CD4-positive, alpha-beta T cell treated with Interleukin-15 for 1 hour (primary cell): ENCODE measurements around the gene STKLD1.
"Not testable (repeated sequence)": the region's sequence is repeated elsewhere in the genome, so short reads cannot be mapped to it uniquely, and the experiment has no call there.

Experiments
- DNase-seq: peaks from one replicate; pipeline ENCODE4 v3.0.0-alpha.2; 2020

Gene STKLD1

DNA sequence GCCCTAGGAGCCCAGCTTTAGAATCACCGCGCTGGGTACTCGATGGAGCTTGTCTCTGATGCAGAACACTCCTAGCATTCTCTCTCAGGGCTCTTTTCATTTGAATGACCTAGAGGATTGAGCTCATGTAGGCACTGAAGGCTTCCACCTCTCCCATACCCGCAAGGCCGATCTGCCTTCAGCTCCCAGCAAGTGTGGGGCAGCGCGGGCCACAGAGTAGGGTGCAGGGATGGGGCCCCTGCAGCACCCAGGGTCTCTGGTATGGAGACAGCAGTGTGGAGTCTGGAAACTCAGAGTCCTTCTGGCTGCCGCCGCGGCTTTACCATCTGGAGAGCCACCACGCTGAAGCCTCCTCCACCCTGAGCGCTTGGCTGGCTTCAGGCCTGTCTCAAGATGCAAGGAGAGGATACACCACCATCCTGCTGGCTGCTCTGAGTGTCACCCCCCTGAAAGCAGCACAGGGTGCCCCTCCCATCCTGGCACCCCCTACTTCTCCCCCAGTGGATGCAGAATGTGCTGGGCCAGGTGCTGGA lies 12.9 kb downstream of the STKLD1 start:
- no peak for DNase-seq

DNA sequence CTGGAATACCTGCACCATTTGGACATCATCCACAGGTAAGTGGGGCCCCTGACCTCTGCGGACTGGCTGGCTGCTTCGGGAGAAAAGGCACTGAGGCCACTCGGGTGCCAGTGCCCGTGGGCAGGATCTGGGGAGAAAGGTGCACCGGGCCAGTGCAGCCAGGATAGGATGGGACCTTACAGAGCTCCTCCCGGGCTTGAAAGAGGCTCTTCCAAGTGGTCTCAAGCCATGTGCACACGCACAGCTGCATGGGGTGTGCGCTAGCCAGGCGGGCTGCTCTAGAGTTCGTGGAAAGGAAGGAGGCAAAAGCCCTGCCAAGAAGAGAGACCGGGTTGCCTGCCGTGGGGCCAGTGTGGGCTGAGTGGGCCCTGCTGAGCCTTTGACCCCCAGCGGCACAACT lies 13.4 kb downstream of the STKLD1 start:
- no peak for DNase-seq

DNA sequence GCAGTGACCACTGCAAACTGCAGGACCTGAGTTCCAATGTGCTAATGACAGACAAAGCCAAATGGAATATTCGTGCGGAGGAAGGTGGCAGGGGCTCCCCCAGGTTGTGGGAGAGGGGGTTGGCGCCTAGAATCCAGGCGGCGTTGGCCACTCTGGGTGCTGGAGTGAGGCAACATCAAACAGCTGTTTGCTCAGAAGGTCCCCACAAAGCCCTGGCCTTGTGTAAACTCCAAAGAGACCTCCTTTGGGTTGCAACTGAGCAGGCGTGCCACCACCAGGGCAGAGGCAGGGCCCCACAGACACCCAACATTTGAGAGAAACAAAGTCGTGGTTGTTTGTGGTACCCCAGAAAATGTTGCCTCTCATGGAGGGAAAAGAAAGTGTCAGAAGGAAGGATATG lies 14.5 kb downstream of the STKLD1 start:
- no peak for DNase-seq

DNA sequence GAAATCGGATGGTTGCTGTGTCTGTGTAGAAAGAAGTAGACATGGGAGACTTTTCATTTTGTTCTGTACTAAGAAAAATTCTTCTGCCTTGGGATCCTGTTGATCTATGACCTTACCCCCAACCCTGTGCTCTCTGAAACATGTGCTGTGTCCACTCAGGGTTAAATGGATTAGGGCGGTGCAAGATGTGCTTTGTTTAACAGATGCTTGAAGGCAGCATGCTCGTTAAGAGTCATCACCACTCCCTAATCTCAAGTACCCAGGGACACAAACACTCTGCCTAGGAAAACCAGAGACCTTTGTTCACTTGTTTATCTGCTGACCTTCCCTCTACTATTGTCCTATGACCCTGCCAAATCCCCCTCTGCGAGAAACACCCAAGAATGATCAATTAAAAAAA lies 15.3 kb downstream of the STKLD1 start:
- not testable (repeated sequence) for DNase-seq

DNA sequence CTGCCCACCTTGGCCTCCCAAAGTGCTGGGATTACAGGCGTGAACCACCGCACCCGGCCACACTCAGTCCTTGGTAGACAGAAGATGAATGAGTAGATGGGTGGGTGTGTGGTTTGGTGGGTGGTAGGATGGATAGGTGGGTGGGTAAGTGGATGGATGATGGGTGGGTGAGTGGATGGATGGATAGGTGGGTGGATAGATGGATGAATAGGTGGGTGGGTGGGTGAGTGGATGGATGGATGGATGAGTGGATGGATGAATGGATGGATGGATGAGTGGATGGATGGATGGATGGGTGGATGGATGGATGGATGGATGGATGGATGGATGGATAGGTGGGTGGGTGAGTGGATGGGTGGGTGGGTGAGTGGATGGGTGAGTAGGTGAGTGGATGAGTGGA lies 16.1 kb downstream of the STKLD1 start:
- not testable (repeated sequence) for DNase-seq

DNA sequence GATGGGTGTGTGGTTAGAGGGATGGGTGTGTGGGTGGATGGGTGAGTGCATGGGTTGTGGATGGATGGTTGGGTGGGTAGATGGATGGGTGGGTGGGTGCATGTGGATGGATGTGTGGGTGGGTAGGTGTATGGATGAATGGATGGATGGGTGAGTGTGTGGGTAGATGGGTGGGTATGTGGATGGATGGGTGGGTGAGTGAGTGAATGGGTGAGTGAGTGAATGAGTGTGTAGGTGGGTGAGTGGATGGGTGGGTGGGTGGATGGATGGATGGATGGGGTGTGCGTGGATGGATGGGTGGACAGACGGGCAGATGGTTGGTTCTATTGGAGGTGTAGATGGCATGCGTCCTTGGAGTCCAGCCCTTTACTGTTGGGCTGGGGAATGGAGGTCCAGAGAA lies 17.2 kb downstream of the STKLD1 start:
- no peak for DNase-seq

DNA sequence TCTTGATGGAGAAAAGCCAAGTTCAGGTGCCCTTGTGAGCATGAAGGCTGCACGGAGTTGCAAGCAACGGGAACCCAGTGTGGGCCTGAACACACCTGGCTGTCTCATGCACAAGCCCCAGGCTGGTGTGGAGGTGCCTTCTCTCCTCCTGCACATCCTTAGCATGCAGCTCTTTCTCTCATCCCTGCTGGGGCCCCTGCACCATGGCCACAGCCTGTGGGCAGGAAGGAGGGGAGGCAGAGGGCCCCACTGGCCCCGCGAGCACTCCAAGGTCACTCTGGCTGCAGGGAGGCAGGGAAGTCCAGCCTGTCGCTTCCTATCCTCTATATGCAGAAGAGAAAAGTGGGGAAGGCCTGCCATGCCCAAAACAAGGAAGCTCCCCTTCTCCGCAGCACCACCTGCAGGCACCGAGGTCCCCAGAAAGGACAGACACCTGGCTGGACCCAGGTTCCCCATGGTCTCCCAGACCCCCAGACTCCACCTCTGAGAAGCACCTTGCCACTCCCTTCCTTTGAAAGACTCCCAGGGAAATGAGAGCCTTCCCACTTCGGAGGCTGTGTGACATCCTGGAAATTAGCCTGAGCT lies 18.6 kb downstream of the STKLD1 start:
- DNase-seq = no peak

DNA sequence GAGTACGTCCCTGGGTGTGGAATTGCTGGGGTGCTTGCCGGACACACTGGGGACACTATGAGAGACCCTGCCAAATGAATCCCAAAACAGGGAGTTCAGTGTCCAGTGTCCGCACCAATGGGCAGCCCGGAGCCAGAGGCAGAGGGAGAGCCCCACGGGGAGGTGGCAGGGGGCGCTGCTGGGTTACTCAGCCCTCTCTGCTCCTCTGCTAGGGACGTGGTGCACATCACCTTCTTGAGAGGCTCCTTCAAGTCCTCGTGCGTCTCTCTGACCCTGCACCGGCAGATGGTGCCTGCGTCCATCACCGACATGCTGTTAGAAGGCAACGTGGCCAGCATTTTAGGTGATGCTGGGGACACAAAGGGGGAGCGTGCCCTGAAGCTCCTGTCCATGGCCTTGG lies 20.8 kb downstream of the STKLD1 start:
- DNase-seq = no peak

DNA sequence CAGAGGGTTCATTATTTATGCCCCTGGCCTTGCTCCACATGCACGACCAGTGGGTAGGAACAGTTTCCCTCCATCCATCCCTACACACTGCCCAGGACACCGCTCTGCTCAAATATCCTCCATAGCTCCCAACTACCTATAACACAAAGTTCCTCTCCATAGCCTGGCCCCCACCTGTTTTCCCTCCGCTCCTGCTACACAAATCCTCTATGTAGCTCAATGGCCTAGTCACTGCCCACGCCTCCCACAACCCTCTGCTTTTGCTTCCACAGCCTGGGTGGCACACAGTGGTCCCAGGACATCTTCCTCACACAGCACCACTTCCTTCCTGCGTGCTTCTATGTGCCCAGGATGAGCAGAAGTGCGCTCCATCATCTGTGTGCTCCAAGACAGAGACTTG lies 21.2 kb downstream of the STKLD1 start:
- DNase-seq = no peak

DNA sequence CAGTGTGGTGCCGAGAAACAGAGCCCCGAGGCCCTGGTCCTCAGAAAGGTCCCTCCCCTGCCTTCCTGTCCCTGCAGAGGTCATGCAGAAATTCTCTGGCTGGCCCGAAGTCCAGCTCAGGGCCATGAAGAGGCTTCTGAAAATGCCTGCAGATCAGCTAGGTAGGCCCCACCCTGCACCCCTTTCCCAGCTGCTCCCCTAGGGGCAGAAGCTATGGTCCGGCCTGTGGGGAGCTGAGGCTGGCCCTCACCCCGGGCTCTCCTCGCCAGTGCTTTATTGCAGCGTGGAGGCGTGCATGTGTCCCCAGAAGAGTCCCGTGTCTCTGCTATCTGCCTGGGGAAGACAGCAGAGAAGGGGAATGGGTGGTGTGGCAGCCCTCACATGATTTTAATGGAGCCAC lies 21.7 kb downstream of the STKLD1 start:
- DNase-seq = no peak

DNA sequence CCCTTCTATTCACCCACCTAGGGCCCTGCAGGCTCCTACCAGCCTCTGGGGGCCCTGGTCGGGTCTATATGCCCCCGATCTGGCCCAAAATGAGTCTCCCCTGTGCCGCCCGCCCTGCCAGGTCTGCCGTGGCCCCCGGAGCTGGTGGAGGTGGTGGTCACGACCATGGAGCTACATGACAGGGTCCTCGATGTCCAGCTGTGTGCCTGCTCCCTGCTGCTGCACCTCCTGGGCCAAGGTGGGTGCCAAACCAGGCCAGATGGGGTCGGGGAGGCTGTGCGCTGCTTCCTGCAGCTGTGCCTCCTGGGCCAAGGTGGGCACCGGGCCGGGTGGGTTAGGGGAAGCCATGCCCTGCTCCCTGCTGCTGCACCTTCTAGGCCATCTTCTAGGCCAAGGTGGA lies 24.1 kb downstream of the STKLD1 start:
- DNase-seq = no peak

DNA sequence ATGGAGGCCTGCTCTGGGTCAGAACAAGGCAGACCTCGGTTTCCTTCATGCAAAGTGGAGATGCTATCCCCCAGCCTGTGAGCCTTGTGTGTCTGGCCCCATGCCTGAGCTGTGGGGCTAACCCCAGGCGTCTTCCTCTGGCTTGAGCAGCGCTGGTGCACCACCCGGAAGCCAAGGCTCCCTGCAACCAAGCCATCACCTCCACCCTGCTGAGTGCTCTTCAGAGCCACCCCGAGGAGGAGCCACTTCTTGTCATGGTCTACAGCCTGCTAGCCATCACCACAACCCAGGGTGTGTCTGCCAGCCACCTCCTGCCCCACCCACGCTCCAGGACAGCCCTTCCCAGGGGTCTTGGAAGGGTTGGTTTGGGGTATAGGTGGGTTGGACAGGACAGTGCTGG lies 25.4 kb downstream of the STKLD1 start:
- DNase-seq = no peak

DNA sequence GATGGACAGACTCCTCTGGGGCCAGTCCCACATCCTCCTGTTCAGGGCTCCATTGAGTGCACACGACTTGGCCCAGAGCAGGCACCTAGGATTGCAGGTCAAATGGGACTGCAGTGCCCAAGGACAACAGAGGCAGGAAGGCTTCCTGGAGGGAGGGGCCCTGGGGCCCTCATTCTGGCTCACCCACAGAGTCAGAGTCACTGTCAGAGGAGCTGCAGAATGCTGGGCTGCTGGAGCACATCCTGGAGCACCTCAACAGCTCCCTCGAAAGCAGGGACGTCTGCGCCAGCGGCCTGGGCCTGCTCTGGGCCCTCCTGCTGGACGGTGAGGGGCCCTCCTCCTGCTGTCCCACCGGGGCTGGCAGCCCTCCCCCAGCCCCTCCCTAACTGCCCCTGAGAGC lies 26.5 kb downstream of the STKLD1 start:
- no peak for DNase-seq

DNA sequence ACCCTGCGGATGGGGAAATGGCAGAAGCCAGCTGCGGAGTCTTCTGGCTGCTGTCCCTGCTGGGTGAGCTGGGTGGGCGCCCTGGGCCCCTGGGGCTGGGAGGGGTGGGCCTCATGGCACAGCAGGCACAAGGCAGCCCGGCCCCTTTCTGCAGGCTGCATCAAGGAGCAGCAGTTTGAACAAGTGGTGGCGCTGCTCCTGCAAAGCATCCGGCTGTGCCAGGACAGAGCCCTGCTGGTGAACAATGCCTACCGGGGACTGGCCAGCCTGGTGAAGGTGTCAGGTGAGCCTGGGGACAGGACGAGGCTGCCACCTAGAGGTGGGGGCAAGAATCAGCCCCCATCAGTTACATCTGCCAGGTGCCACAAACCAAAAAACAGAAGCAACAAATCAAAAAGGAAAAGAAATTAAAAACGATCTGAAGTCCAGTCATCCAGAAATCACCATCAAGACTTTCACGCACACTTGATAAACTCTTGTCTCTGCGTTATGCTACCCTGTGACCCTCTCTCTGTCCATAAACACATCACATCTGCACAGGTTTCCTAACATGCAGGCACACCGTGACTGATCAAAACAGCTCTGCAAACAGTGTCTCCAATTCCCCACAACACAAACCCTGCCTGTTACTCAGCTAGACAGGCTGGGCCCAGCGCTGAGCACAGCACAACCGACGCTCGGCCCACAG lies 27.7 kb downstream of the STKLD1 start:
- peak; percentile 56 for DNase-seq

DNA sequence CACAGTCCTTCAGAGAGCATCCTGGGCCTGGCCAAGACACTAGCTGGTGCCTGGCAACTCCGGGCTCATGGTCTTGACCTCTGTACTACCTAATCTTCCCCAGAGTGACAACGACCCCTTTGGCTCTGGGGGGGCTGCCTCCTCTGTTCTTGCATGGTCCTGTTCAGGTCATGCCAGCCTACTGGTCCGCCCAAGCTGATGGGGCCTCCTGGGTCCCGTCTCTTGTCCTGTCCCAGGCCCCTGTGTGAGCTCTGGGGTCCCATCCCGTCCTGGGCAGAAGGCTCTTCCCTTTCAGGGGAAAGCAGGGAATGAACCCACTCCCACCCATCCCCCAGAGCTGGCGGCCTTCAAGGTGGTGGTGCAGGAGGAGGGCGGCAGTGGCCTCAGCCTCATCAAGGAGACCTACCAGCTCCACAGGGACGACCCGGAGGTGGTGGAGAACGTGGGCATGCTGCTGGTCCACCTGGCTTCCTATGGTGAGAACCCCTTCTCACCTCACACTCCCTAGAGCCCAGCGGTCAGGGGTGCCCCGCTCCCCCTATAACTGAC lies 28.4 kb downstream of the STKLD1 start:
- DNase-seq = no peak

DNA sequence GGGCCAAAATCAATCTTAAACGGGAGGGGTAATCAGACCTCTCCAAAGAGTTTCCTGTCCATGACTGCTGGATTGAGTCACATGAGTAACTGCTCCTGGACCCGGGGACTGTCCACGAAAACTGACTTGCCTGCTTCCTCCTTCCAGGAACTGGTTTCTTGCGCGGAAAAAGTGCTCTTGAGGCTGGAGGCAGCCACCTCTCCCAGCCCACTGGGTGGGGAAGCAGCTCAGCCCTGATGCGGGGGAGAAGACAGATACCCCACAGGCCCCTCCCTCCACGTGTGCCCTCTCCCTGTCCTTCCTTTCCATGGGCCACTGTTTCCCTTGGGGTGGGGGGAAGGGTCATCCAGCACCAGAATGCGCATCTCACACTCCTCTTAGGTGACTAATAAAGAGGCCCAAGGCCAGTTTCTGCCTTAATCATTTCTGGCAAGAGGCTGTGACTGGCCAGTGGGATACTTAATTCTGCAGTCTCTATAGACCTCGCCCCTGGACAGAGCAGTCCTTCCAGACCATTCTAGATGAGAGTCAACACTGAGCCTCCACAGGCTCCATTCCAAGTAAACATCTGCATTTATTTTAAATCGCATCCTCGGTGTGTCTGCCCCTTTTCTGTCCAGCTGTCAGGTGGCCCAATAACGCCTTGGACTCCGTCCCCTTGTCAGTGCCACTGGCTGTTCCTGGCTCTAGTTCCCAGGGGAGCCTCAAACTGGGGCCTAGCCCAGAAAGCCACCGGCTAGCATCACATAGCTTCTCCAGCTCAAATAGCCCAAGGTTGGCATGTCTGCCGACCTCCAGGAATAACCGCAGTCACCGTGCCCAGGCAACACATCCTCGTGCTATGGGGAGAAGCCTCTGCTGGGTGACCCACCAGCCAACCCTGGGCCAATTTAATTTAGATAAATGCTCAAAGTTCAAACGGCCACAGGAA lies 29.6 kb downstream of the STKLD1 start:
- DNase-seq = no peak

DNA sequence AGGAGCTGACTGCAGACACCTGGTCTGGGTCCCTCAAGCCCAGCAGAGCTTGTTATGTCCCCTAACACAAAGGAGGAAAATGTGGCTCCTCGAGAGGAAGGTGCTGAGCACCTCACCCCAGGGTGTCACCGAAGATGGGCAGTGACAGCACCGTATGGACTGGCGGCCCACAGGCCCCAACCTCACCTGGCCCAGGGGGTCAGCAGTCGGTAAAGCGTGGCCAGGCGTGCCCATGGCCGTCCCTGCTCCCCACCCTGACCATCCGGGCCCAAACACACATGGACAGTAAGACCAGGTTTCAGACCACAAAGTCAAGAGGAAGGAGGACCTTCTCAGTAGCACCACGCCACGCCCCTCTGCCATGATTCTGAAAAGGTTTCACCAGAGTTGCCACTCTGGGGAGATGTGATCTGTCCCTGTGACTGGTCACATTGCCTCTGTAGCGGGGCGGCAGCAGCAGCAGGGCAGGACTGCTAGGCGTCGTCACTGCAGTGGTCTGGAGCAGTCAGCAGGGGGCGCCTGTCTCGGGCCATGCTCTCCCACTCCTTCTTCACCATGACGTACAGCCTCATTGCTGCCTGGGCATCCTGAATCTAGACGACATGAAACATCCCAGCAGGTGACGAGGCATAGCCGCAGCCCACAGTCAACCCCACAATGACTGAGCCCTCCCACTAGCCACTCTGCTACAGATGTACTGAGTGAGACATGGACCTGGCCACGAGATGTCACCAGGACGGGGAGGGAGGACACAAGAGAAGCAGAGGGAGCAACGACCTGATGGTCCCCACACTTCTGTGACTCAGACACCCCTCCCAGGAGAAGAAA lies 30.5 kb downstream of the STKLD1 start:
- peak; percentile 80 for DNase-seq

DNA sequence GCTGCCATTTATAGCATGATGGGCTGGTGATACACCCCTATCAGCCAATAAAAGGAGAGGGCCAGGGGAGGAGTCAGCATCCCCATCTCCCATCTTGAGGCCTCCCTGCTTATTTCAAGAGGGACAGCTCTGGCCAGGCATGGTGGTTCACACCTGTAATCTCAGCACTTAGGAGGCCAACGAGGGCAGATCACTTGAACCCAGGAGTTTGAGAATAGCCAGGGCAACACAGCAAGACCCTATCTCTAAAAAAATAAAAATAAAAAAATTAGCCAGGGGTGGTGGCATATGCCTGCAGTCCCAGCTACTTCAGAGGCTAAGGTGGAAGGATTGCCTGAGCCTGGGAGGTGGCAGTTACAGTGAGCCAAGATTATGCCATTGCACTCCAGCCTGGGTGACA lies 31.9 kb downstream of the STKLD1 start:
- no peak for DNase-seq

DNA sequence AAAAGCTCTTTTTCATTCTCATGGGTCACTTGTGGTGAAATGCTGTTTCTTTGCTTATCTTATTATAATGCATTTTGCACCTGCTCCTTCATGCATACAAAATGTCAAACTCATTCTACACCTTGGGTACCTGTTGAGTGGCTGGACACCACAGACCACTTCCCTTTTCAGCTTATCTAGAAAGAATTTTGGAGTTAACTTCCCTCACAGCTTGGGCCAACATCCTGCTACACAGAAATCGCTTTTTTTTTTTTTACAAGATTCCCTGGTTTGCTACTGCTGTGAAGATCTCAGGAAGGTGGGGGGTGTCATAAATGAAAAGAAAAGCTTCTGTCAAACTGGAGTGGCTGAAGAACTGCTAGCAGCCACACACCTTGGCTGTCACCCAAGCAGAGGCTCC lies 39.0 kb downstream of the STKLD1 start:
- no peak for DNase-seq

DNA sequence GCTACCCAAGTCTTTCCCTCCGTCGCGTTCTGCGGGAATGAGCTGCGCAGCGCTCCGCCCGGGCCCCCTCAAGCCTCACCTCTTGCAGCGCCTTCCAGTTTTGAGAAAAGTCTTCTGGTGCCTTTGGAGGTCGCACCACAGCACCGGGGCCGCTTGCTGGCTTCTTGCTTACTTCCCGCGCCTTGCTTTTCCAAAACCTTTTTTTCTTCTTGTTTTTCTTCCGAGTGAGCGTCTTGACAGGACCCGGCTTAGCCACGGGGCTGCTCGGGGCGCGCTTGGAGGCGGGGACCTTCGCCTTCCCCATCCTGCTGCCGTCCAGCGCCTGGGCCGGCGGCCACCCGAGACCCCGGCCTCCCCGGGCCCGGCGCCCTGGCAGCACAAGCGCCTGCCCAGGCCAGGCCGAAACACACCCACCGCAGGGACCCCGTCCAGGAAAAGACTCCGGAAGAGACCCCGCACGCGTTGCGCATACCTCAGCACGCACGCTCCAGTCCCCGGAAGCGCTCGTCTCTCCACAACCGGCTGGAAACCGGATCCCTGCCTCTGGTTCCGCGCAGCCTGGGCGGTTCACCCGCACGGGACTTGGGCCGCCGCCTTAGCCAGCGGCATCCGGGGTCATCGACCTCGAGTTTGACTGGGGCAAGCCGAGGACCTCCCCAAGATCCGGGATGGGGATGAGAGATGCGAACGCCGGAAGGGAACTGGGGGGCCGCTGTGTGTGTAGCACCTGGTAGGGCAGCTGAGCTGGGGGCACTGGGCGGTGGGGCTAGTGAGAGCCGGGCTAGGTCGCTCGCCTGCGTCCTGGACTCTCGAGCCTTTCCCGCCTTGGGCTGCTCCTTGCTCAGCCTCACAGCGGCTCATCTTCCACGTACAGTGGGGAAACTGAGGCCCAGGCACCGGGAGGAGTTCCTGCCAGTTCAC lies 41.6 kb downstream of the STKLD1 start, which contains the start of gene REXO4:
REXO4 (minus strand) TSS at position 470 of the 921 bp plus-strand sequence; CDS start at position 304, 166 bp downstream.
- DNase-seq = peak; percentile 84

DNA sequence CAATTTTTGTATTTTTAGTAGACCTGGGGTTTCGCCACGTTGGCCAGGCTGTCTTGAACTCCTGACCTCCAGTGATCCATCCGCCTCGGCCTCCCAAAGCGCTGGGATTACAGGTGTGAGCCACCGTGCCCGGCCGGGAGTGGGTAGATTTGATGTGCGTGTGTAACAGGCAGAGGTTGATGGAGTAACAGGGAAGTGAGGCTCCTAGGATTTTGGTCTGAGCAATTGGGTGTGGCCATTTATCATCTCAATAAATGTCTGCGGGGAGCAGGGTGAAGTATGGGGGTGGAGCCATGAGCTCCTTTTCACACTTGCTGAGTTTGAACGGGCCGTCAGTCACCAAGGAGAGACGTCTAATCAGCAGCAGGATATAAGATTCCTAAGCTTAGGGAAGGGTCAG lies 42.8 kb downstream of the STKLD1 start:
- no peak for DNase-seq
